Thoracic aorta (tissue), 2 donors: Measurements from ENCODE around the gene STH. TPM values are rescaled to one million over a fixed set of nuclear protein-coding genes. Genes with fewer than 3 reads are reported as not detected.

Source experiments
- ATAC-seq: fragments of 150-250 bp; one replicate; pipeline ENCODE4 v1.8.0; 2017; ENCODE audit warnings: low read depth; ENCODE audit not compliant: insufficient number of reproducible peaks, low FRiP score
- DNase-seq: peaks from one replicate; pipeline ENCODE4 v3.0.0-alpha.2; 2020; ENCODE audit warnings: low spot score
- H3K27ac ChIP-seq, 2 donors: fragments of 200-600 bp; sonication (generic); 1 replicate in 1 of 2; 2 replicates in 1 of 2; pipeline ENCODE4 v1.5.1; 2016; ENCODE audit warnings: mild to moderate bottlenecking in 2 of 2, moderate library complexity in 2 of 2
- H3K27me3 ChIP-seq: fragments of 200-600 bp; sonication (generic); replicated peaks from 2 replicates; pipeline ENCODE4 v1.6.0; 2016; ENCODE audit warnings: mild to moderate bottlenecking; ENCODE audit not compliant: insufficient read depth
- H3K36me3 ChIP-seq: fragments of 200-600 bp; sonication (generic); one replicate; pipeline ENCODE4 v1.5.1; 2016
- H3K4me1 ChIP-seq, 2 donors: fragments of 200-600 bp; sonication (generic); 1 replicate in 1 of 2; 2 replicates in 1 of 2; pipeline versions ENCODE4 v1.5.1 to v1.6.0; 2016; ENCODE audit warnings: low read depth in 2 of 2, mild to moderate bottlenecking in 1 of 2; ENCODE audit not compliant: control insufficient read depth in 1 of 2
- H3K4me3 ChIP-seq: fragments of 200-600 bp; sonication (generic); 2 replicates; pipeline ENCODE4 v1.5.1; 2016; ENCODE audit warnings: mild to moderate bottlenecking
- H3K9me3 ChIP-seq: fragments of 200-600 bp; sonication (generic); 2 replicates; pipeline ENCODE4 v1.5.1; 2016
- CTCF ChIP-seq: fragments of 200-600 bp; sonication (generic); IDR thresholded peaks from one replicate; pipeline ENCODE4 v1.5.1; 2019; ENCODE audit warnings: antibody characterized with exemption
- total RNA-seq, 2 donors: library from RNA; depleted of rRNA; stranded (reverse); fragments of >200 nt; gene quantifications; one replicate each; pipeline versions ENCODE4 v1.1.0 to v1.2.3, GENCODE V29; 2016

The STH gene
- total RNA-seq, 2 donors from 2014 or later = not detected

- no peaks in the 10 kb centered on the region for H3K4me1 ChIP-seq
- no peaks in the 10 kb centered on the region for H3K27me3 ChIP-seq
- TF ChIP-seq CTCF = no peak
- no peak for DNase-seq
- H3K4me3 ChIP-seq = no peak overlapping the region
- no peak overlapping the region for H3K27ac ChIP-seq
- no peaks in the 10 kb centered on the region for H3K9me3 ChIP-seq
- no peaks in the 10 kb centered on the region for H3K36me3 ChIP-seq
- ATAC-seq = no peak
These were observed 10.9 kb downstream of the STH start for GRCh38 chr17:46009681-46010596.

- ATAC-seq (no peak), DNase-seq (no peak)
- Histone ChIP-seq H3K4me3 (no peak overlapping the region), H3K36me3 (no peaks in the 10 kb centered on the region), H3K27me3 (no peaks in the 10 kb centered on the region), H3K27ac (no peak overlapping the region), H3K9me3 (no peaks in the 10 kb centered on the region), H3K4me1 (no peaks in the 10 kb centered on the region)
- no peak for TF ChIP-seq CTCF
These were observed 11.6 kb downstream of the STH start for GRCh38 chr17:46010597-46011186.

GRCh38 chr17:46011711-46012505 lies 12.9 kb downstream of the STH start:
- Histone ChIP-seq H3K27ac (no peak overlapping the region), H3K9me3 (no peaks in the 10 kb centered on the region), H3K4me1 (no peaks in the 10 kb centered on the region), H3K4me3 (no peak overlapping the region), H3K27me3 (no peaks in the 10 kb centered on the region), H3K36me3 (no peaks in the 10 kb centered on the region)
- no peak for TF ChIP-seq CTCF
- ATAC-seq (no peak), DNase-seq (no peak)

- DNase-seq = no peak
These were observed 13.5 kb downstream of the STH start for GRCh38 chr17:46012506-46013079.

More at GRCh38 chr17:46012506-46013079, 13.5 kb downstream of the STH start:
- Histone ChIP-seq H3K27ac (no peak overlapping the region), H3K36me3 (no peaks in the 10 kb centered on the region), H3K4me1 (no peaks in the 10 kb centered on the region), H3K9me3 (no peaks in the 10 kb centered on the region), H3K4me3 (no peak overlapping the region), H3K27me3 (no peaks in the 10 kb centered on the region)
- no peak for TF ChIP-seq CTCF
- no peak for ATAC-seq
